Measurements from ENCODE around the gene TLE2.

The TLE2 gene

GRCh38 chr19:2989236-2989946, 39.7 kb downstream of the TLE2 start:
- H3K27ac Mint-ChIP-seq = no peak overlapping the region
- no peak overlapping the region for H3K4me3 Mint-ChIP-seq
- H3K36me3 Mint-ChIP-seq (ENCODE audit: low read depth) = no peaks in the 10 kb centered on the region
- peaks cover 9% of the 10 kb centered on the region for H3K4me1 Mint-ChIP-seq
- H3K9me3 Mint-ChIP-seq = no peaks in the 10 kb centered on the region
- peaks cover 11% of the 10 kb centered on the region for H3K27me3 Mint-ChIP-seq (ENCODE audit: low read depth)
- no peak for TF ChIP-seq CTCF (IDR thresholded peaks at IDR 0.05; ENCODE audit: unreplicated experiment in 3 of 3)

- Mint-ChIP-seq H3K4me3 (no peak overlapping the region), H3K36me3 (ENCODE audit: low read depth) (no peaks in the 10 kb centered on the region), H3K4me1 (peaks cover 12% of the 10 kb centered on the region), H3K9me3 (no peaks in the 10 kb centered on the region), H3K27ac (no peak overlapping the region), H3K27me3 (ENCODE audit: low read depth) (peaks cover 12% of the 10 kb centered on the region)
- no peak for TF ChIP-seq CTCF (IDR thresholded peaks at IDR 0.05; ENCODE audit: unreplicated experiment in 3 of 3)
These were observed 40.5 kb downstream of the TLE2 start for GRCh38 chr19:2988568-2988967.

GRCh38 chr19:2987797-2988196, 41.3 kb downstream of the TLE2 start:
- Mint-ChIP-seq H3K27me3 (ENCODE audit: low read depth) (peaks cover 16% of the 10 kb centered on the region), H3K9me3 (no peaks in the 10 kb centered on the region), H3K4me1 (peaks cover 20% of the 10 kb centered on the region), H3K36me3 (ENCODE audit: low read depth) (no peaks in the 10 kb centered on the region), H3K4me3 (peak overlapping the region in 1 of 3 experiments; percentile 54), H3K27ac (peak overlapping the region in 1 of 3 experiments; percentile 80)
- TF ChIP-seq CTCF (IDR thresholded peaks at IDR 0.05; ENCODE audit: unreplicated experiment in 3 of 3) = no peak

- Mint-ChIP-seq H3K4me1 (peaks cover 24% of the 10 kb centered on the region), H3K27me3 (ENCODE audit: low read depth) (peaks cover 12% of the 10 kb centered on the region), H3K9me3 (no peaks in the 10 kb centered on the region), H3K27ac (peak overlapping the region; percentile 47 to 80 (median 70)), H3K4me3 (peak overlapping the region; percentile 54 to 57 (median 55)), H3K36me3 (ENCODE audit: low read depth) (no peaks in the 10 kb centered on the region)
- no peak for TF ChIP-seq CTCF (IDR thresholded peaks at IDR 0.05; ENCODE audit: unreplicated experiment in 3 of 3)
These were observed 42.0 kb downstream of the TLE2 start for GRCh38 chr19:2986951-2987524.

GRCh38 chr19:2984215-2984528, 44.9 kb downstream of the TLE2 start:
- peaks cover 34% of the 10 kb centered on the region for H3K4me1 Mint-ChIP-seq
- no peaks in the 10 kb centered on the region for H3K36me3 Mint-ChIP-seq (ENCODE audit: low read depth)
- H3K27me3 Mint-ChIP-seq (ENCODE audit: low read depth) = peaks cover 34% of the 10 kb centered on the region
- no peaks in the 10 kb centered on the region for H3K9me3 Mint-ChIP-seq
- peak overlapping the region; percentile 54 to 72 (median 70) for H3K4me3 Mint-ChIP-seq
- no peak for TF ChIP-seq CTCF (IDR thresholded peaks at IDR 0.05; ENCODE audit: unreplicated experiment in 3 of 3)
- no peak overlapping the region for H3K27ac Mint-ChIP-seq

All from nephron (organoid).